GM23338 (cell line): ENCODE data around the gene RPP21. TPM values are rescaled to one million over a fixed set of nuclear protein-coding genes. Genes with fewer than 3 reads are reported as not detected.

Source experiments
- polyA plus RNA-seq: library from polyadenylated mRNA; unstranded; fragments of >200 nt; fragmentation: Nextera tagmentation; extraction: Ambion mirVana; gene quantifications from 2 replicates; pipeline ENCODE4 v1.2.1, GENCODE V29; 2016
- small RNA-seq: library from RNA; depleted of rRNA; stranded (forward); fragments of <200 nt; gene quantifications from one replicate; pipeline ENCODE3, GENCODE V24; 2014; ENCODE audit warnings: low replicate concordance
- total RNA-seq: library from RNA; depleted of rRNA; stranded (reverse); fragments of >200 nt; shearing (Covaris generic); gene quantifications from 2 replicates; pipeline ENCODE4 v1.2.3, GENCODE V29; 2014; rRNA removed

Gene RPP21
- total and polyA plus RNA-seq, 2 experiments from 2014 or later: 63.7 to 161 TPM

Small RNA genes lying within 50 kb of the gene (small RNA-seq; reads per million reads assigned to genes)
- not detected for gene HLA-N

Other genes starting within 250 kb of the RPP21 start
- gene TRIM31, start 232.1 kb upstream of the RPP21 start, total RNA-seq: not detected in 2 replicates
- 0.10 and 0.26 TPM in 2 replicates for gene TRIM31, start 232.1 kb upstream of the RPP21 start, polyA plus RNA-seq
- not detected in 2 replicates for gene TRIM40, start 209.0 kb upstream of the RPP21 start, total RNA-seq
- gene TRIM40, start 209.0 kb upstream of the RPP21 start, polyA plus RNA-seq: not detected in 2 replicates
- 0.31 TPM in 1 of 2 replicates, not detected in the other for gene TRIM10, start 183.9 kb upstream of the RPP21 start, total RNA-seq
- not detected in 2 replicates for gene TRIM10, start 183.9 kb upstream of the RPP21 start, polyA plus RNA-seq
- 0.23 and 1.0 TPM in 2 replicates for gene TRIM15, start 181.6 kb upstream of the RPP21 start, total RNA-seq
- gene TRIM15, start 181.6 kb upstream of the RPP21 start, polyA plus RNA-seq: 0.21 and 0.26 TPM in 2 replicates
- 31.0 and 38.0 TPM in 2 replicates for gene TRIM26, start 131.8 kb upstream of the RPP21 start, total RNA-seq
- 9.9 and 11.0 TPM in 2 replicates for gene TRIM26, start 131.8 kb upstream of the RPP21 start, polyA plus RNA-seq
- 14.6 and 19.2 TPM in 2 replicates for gene TRIM39, start 18.2 kb upstream of the RPP21 start, total RNA-seq
- gene TRIM39, start 18.2 kb upstream of the RPP21 start, polyA plus RNA-seq: 5.4 and 5.9 TPM in 2 replicates
- gene HLA-E, start 144.4 kb downstream of the RPP21 start, total RNA-seq: 36.0 and 44.2 TPM in 2 replicates
- 15.6 and 15.9 TPM in 2 replicates for gene HLA-E, start 144.4 kb downstream of the RPP21 start, polyA plus RNA-seq
- gene GNL1, start 211.3 kb downstream of the RPP21 start, total RNA-seq: 29.6 and 42.5 TPM in 2 replicates
- 30.8 and 31.4 TPM in 2 replicates for gene GNL1, start 211.3 kb downstream of the RPP21 start, polyA plus RNA-seq
- gene PRR3, start 212.1 kb downstream of the RPP21 start, total RNA-seq: 7.5 and 15.2 TPM in 2 replicates
- gene PRR3, start 212.1 kb downstream of the RPP21 start, polyA plus RNA-seq: 8.2 and 10.9 TPM in 2 replicates
- 85.8 and 92.6 TPM in 2 replicates for gene ABCF1, start 226.3 kb downstream of the RPP21 start, total RNA-seq
- gene ABCF1, start 226.3 kb downstream of the RPP21 start, polyA plus RNA-seq: 244 and 279 TPM in 2 replicates